Measurements from ENCODE around the gene PRKCA. TPM values are rescaled to one million over a fixed set of nuclear protein-coding genes. Genes with fewer than 3 reads are reported as not detected.

PRKCA gene
- total and polyA plus RNA-seq, 2 of the 13 experiments (the other 11 are each of a cell fraction or from before 2014, with no cell fraction given) = 18.5 to 21.5 TPM

- H3K9ac ChIP-seq (ENCODE audit: insufficient read depth, low read depth, low read length) = no peak overlapping the region
- 100% methylated on average over 1 of the region's 1 CpG for WGBS (ENCODE audit: low lambda C conversion rate)
- intact Hi-C loops (cut with micrococcal nuclease; ENCODE audit: unreplicated experiment) (loop anchor here (5.0 kb wide), 1 partner anchor 227 kb away; no protein-coding TSS in a partner anchor), in situ Hi-C loops (cut with HindIII; ENCODE audit: extremely low pct_ligation_motif_present, low pct_unique_long_range_greater_than_20kb) (no loop called here)
- POLR2A ChIA-PET = no interaction called here
- H3K9me3 ChIP-seq (ENCODE audit: low read length) = no peaks in the 10 kb centered on the region
- TF ChIP-seq ATF4 (CRISPR knock-in tag; IDR thresholded peaks at IDR 0.05) = no peak
- TF ChIP-seq AHR (CRISPR knock-in tag; IDR thresholded peaks at IDR 0.05) = no peak
- TF ChIP-seq ZKSCAN5 (CRISPR knock-in tag; IDR thresholded peaks at IDR 0.05) = no peak
- TF ChIP-seq ZNF552 (CRISPR knock-in tag; IDR thresholded peaks at IDR 0.05; ENCODE audit: borderline replicate concordance) = no peak
- TF ChIP-seq ZNF720 (CRISPR knock-in tag; IDR thresholded peaks at IDR 0.05) = no peak
- no peak for TF ChIP-seq ATF6 (CRISPR knock-in tag; conservative IDR thresholded peaks at IDR 0.05)
- H3K27ac ChIP-seq (ENCODE audit: extremely low read length, insufficient read depth, low read length) = no peak overlapping the region
- BruUV-seq (replicated peaks) = no TSS peak
- FAIRE-seq (no peak), DNase-seq (ENCODE audit: low spot score) (no peak), ATAC-seq (no peak)
- CTCF ChIA-PET (ENCODE audit: low intra/inter-chr PET ratio, low total read pairs) = no interaction called here
- H3K4me2 ChIP-seq (ENCODE audit: low read depth, low read length) = no peak overlapping the region
- H3K36me3 ChIP-seq (replicated peaks in 1 of 2; ENCODE audit: control insufficient read depth in 1 of 2, insufficient read depth in 2 of 2, low read length in 2 of 2) = no peaks in the 10 kb centered on the region
- no peaks in the 10 kb centered on the region for H3K27me3 ChIP-seq (ENCODE audit: control insufficient read depth in 1 of 2, insufficient read depth in 2 of 2, low read length in 2 of 2)
- H2AFZ ChIP-seq (ENCODE audit: low read length) = no peak overlapping the region
- peaks cover 49% of the 10 kb centered on the region for H3K79me2 ChIP-seq (ENCODE audit: insufficient read depth, low read length)
- peaks cover 44% of the 10 kb centered on the region for H3K4me1 ChIP-seq (ENCODE audit: insufficient read depth, low read length)
- no peaks in the 10 kb centered on the region for H4K20me1 ChIP-seq (ENCODE audit: insufficient read depth, low read length)
- H3K4me3 ChIP-seq (replicated peaks in 1 of 3; ENCODE audit: insufficient read depth in 1 of 3, low read depth in 2 of 3, low read length in 3 of 3) = no peak overlapping the region
Measured at GRCh38 chr17:66429680-66430079, 127.3 kb downstream of the PRKCA start.

All from HepG2 (cell line).